GM12874 (cell line): ENCODE data around the gene ARHGAP28.

Experiments
- CTCF ChIP-seq: IDR thresholded peaks from 2 replicates; pipeline ENCODE4 v1.5.1; 2011; ENCODE audit warnings: low read depth, mild to moderate bottlenecking, control low read depth, low read length, moderate library complexity; ENCODE audit not compliant: insufficient read depth

ARHGAP28 gene

GRCh38 chr18:6941996-6942395, 212.5 kb downstream of the ARHGAP28 start:
- no peak for TF ChIP-seq CTCF

- no peak for TF ChIP-seq CTCF
Measured at GRCh38 chr18:6942742-6943141, 213.2 kb downstream of the ARHGAP28 start.

DNA sequence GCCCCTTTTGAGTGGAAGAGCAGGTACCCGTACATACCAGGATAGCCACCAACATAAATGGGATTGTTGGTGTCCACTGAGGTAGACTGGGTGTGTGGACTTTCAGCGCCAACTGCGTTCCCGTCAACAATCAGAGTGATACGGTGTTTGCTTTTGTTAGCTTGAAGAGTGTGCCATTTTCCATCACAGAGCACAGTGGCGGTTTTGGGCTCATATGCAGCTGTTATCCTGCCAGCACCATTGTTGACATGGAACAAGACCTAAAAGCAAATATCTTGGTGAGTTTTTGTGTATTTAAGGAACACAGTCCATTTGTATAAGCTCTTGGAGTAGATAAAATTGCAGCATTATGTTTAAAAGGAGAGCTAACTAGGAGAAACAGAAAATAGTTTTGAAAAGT, 213.6 kb downstream of the ARHGAP28 start:
- TF ChIP-seq CTCF: no peak

GRCh38 chr18:6947338-6948030, 218.0 kb downstream of the ARHGAP28 start:
- no peak for TF ChIP-seq CTCF

DNA sequence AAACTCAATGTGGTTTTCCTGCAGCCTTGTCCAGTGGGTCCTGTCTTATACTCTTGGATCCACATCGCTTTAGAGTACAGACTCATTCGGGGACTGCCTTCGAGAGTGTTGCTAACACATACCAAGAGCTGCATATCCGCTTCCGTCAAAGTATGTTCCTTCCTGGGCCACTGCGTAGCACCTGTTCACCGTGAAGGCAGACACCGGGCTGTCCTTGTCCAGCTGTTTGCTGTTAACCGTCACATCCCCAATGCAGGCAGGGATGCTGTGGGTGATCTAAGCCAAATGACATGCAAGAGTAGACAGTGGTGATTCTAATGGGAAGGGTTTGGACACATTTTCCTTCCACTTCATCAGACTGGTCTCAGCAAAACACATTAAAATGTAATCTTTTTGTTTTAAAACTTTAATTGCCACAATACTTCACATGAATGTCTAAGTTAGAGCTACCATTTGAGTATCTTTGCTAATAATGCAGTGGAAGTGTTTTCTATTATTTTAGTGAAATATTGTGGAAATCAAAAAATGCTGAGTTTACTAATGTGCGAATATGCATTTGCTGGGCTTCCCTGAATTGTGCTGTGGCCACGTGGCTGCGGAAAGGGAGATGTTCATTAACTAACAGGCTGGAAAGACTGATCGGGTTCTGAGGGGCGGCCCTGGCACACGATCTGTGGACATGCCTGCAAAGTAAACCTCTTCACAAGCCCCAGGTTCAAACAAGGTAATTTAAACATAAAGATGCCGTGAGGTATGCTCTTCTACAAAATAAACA, 219.0 kb downstream of the ARHGAP28 start:
- TF ChIP-seq CTCF: no peak

DNA sequence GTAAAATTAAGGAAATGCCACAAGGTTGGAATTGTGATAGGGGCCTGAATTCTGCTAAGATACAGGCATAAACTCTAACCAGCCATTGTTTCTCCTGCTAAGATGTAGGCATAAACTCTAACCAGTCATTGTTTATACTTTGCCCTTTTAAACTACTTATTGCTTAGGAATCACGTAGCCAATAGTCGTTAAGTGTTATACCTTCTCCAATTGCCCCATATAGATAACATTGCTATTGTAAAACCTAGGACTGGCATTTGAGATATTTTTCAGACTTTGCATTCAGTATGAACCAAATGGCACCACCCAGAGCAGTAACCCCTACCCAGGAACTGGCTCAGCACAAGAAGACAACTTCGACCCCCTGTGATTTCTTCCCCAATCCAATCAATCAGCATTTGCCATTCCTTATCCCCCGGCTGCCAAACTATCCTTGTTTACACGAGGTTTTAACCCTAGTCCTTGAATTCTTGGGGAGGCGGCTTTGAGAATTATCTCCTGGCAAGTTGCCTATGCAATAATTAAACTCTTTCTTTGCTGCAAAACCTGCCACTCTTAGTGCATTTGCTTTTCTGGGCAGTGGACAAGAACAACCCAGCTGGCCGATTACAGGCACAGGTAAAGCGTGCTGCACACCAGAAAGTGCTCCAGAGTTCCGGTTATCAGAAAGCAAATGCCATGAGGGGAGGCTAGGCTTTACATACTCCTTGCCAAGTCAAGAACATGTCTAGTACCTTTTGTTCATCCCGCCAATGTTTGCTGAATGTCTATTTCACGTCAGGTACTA, 220.5 kb downstream of the ARHGAP28 start:
- no peak for TF ChIP-seq CTCF

GRCh38 chr18:6950641-6951040, 221.1 kb downstream of the ARHGAP28 start:
- no peak for TF ChIP-seq CTCF
